HG02678 (cell line): ENCODE data around the gene SANBR.

ENCODE experiments used
- ATAC-seq: cut with Tn5 transposase; IDR thresholded peaks from one replicate; pipeline ENCODE4 v1.9.1; 2021; ENCODE audit warnings: mild to moderate bottlenecking, moderate library complexity; ENCODE audit not compliant: unreplicated experiment

The SANBR gene

DNA sequence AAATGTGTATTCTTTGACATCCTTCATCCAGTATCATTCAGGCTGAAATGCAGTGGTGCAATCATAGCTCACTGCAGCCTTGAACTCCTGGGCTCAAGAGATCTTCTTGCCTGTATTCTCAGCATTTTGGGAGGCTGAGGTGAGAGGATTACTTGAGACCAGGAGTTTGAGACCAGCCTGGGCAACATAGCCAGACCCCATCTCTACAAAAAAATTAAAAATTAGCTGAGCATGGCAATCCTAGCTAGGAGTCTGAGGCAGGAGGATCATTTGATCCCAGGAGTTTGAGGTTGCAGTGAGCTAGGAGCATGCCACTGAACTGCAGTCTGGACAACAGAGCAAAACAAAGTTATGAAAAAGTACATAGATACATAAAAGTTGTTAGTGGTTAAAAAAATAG, 24.1 kb downstream of the SANBR start:
- ATAC-seq: no peak

DNA sequence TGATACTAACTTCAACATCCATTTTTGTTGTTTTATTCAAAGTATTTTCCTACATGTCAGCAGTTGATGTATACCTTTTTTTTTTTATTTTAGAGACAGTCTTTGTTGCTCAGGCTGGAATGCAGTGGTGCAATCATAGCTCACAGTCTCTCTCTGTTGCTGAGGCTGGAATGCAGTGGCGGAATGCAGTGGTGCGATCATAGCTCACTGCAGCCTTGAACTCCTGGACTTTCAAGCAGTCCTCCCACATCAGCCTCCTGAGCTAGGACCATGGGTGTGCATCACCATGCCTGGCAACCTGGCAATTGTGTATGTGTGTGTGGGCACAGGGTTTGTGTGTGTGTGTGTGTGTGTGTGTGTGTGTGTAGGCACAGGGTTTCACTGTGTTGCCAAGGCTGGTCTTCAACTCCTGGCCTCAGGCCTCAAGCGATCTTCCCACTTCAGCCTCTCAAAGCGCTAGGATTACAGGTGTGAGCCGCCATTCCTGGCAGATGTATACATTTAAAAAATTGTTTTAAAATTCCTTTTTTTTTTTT, 24.8 kb downstream of the SANBR start:
- ATAC-seq: no peak

DNA sequence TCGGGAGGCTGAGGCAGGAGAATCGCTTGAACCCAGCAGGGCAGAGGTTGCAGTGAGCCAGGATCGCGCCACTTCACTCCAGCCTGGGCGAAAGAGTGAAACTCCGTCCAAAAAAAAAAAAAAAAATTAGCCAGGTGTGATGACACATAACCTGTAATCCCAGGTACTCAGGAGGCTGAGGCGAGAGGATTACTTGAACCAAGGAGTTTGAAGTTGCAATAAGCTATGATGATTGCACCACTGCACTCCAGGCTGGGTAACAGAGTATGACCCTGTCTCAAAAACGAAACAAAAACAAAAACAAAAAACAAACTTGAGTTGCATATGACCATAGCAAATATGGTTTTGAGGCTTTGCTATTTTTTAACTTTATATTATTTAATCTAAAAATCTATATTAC, 25.8 kb downstream of the SANBR start:
- no peak for ATAC-seq

DNA sequence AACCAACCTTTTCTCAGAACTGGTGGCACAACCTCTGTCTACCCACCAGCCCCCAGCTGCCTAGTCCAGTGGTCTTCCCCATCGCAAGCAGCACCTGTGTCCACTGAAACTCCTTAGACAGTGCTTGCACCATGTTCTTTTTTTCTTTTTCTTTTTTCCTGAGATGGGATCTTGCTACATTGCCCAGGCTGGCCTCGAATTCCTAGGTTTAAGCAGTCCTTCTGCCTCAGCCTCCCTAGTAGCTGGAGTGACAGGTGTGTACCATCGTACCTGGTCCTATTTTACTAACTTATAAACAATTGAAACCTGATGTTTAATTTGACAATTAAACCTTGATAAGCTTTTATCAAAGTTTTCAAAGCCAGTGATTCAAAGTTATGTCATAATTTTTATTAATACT, 30.8 kb downstream of the SANBR start:
- ATAC-seq: no peak

DNA sequence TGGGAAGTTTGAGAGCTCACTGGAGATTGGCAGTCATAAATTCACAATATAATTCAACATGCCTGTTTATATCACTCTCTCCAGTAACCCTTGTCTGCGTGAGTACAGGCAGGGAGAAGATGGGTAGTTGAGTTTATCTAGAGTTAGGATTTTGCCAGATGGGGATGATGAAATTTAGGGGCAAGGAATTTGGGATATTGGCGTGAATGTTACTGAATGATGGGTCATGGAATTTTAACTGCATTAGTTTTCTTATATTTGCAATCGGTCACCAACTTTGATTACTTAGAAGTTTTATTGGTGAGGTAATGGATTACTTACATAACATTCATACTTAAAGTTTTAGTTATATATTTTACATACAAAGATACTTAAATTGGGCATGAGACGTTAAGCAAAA, 35.1 kb downstream of the SANBR start:
- ATAC-seq: no peak

DNA sequence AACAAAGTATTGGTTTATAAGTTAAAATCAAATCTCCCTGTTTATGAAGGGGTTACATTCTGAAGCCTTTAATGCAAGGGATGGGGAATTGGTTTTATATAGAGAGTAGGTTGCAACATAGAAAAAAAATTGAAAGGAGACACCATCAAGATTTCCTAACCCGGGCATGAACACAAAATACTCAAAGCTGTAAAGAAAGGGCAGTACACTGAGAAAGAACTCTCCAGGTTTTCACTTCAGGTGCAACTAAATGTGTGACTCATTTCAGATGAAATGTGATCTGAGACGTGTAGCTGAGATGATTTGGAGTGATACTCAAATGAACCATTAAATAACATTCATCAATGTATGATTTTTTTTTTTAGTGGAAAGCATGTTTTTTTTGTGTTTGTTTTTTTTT, 43.6 kb downstream of the SANBR start:
- ATAC-seq: no peak

DNA sequence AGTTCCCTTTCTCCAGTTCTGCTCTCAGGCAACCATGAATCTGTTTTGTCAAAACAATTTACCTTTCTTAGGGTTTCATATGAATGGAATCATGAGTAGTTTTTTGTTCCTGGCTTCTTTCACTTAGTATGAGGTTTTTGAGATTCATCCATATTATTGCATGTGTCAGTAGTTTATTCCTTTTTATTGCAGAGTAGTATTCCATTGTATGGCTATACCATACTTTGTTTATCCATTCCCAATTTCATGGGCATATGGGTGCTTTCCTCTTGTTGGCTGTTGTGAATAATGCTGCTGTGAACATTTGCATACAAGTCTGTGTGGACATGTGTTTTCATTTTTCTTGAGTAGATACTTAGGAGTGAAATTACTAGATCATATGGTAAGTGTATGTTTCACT, 46.0 kb downstream of the SANBR start:
- ATAC-seq: no peak

GRCh38 chr2:61114147-61114546, 48.5 kb downstream of the SANBR start:
- no peak for ATAC-seq
